Skeletal muscle tissue (tissue), 4 donors: ENCODE measurements around the gene CLTCL1. TPM values are rescaled to one million over a fixed set of nuclear protein-coding genes. Genes with fewer than 3 reads are reported as not detected.
"Not testable (repeated sequence)": the region's sequence is repeated elsewhere in the genome, so short reads cannot be mapped to it uniquely, and the experiment has no call there.

Experiments used
- H3K27ac ChIP-seq: one replicate; pipeline ENCODE4 v1.7.0; 2013; ENCODE audit warnings: mild to moderate bottlenecking, low read depth, low read length, inconsistent platforms
- H3K27me3 ChIP-seq, 3 donors: one replicate each; pipeline ENCODE4 v1.7.0; 2013; ENCODE audit warnings: low read length in 3 of 3; ENCODE audit not compliant: control insufficient read depth in 3 of 3, insufficient read depth in 3 of 3
- H3K36me3 ChIP-seq, 3 donors: one replicate each; pipeline ENCODE4 v1.7.0; 2013; ENCODE audit warnings: low read length in 3 of 3; ENCODE audit not compliant: control insufficient read depth in 3 of 3, insufficient read depth in 3 of 3
- H3K4me1 ChIP-seq, 3 donors: one replicate each; pipeline ENCODE4 v1.7.0; 2013; ENCODE audit warnings: low read length in 3 of 3, mild to moderate bottlenecking in 3 of 3; ENCODE audit not compliant: control insufficient read depth in 3 of 3, insufficient read depth in 3 of 3
- H3K4me3 ChIP-seq, 3 donors: one replicate each; pipeline ENCODE4 v1.7.0; 2013; ENCODE audit warnings: low read length in 3 of 3
- H3K9ac ChIP-seq, 3 donors: one replicate each; pipeline ENCODE4 v1.7.0; 2013; ENCODE audit warnings: low read length in 3 of 3, mild to moderate bottlenecking in 3 of 3, moderate library complexity in 2 of 3, low read depth in 1 of 3
- H3K9me3 ChIP-seq, 3 donors: one replicate each; pipeline ENCODE4 v1.7.0; 2013; ENCODE audit warnings: low read length in 3 of 3; ENCODE audit not compliant: control insufficient read depth in 3 of 3
- total RNA-seq: library from RNA; depleted of rRNA; stranded (reverse); fragments of >200 nt; gene quantifications from one replicate; pipeline ENCODE4 v1.2.3, GENCODE V29; 2014
- donor health status: Osteomylitis.

CLTCL1 gene
- total RNA-seq, result 33.4 TPM

- Histone ChIP-seq H3K9me3 (no peaks in the 10 kb centered on the region), H3K27me3 (no peaks in the 10 kb centered on the region), H3K36me3 (peaks cover 4% of the 10 kb centered on the region in 3 donors), H3K4me3 (peak within 1 kb of the TSS; percentile 89 to 99 (median 96)), H3K27ac (peak within 1 kb of the TSS; percentile 97), H3K4me1 (peaks cover 41 to 56% (median 46%) of the 10 kb centered on the region in 3 donors), H3K9ac (peak within 1 kb of the TSS; percentile 94 to 97 (median 97))
Observed at GRCh38 chr22:19291580-19292457, at the start of gene CLTCL1. TSS of gene CLTCL1 (minus strand) at chr22:19291719. CDS start at chr22:19291641, 78 bp downstream.

DNA sequence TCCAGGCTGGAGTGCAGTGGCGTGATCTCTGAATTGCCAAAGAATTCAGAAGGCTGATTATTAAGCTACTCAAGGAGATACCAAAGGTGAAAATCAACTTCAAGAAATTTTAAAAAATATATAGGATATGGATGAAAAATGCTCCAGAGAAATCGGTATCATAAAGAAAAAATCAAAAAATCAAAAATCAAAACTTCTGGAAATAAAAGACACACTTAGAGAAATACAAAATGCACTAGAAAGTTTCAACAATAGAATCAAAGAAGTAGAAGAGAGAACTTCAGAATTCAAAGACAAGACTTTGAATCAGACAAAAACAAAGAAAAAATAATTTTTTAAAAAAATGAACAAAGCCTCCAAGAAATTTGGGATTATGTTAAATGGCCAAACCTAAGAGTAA lies 45.6 kb upstream of the CLTCL1 start:
- H3K27me3 ChIP-seq, result no peaks in the 10 kb centered on the region
- H3K9ac ChIP-seq, result no peak overlapping the region
- no peak overlapping the region for H3K4me3 ChIP-seq
- H3K36me3 ChIP-seq, result peaks cover 10 to 33% (median 19%) of the 10 kb centered on the region in 3 donors
- peaks cover 0 to 11% (median 3%) of the 10 kb centered on the region in 3 donors for H3K9me3 ChIP-seq
- no peaks in the 10 kb centered on the region for H3K4me1 ChIP-seq
- H3K27ac ChIP-seq, result no peak overlapping the region

DNA sequence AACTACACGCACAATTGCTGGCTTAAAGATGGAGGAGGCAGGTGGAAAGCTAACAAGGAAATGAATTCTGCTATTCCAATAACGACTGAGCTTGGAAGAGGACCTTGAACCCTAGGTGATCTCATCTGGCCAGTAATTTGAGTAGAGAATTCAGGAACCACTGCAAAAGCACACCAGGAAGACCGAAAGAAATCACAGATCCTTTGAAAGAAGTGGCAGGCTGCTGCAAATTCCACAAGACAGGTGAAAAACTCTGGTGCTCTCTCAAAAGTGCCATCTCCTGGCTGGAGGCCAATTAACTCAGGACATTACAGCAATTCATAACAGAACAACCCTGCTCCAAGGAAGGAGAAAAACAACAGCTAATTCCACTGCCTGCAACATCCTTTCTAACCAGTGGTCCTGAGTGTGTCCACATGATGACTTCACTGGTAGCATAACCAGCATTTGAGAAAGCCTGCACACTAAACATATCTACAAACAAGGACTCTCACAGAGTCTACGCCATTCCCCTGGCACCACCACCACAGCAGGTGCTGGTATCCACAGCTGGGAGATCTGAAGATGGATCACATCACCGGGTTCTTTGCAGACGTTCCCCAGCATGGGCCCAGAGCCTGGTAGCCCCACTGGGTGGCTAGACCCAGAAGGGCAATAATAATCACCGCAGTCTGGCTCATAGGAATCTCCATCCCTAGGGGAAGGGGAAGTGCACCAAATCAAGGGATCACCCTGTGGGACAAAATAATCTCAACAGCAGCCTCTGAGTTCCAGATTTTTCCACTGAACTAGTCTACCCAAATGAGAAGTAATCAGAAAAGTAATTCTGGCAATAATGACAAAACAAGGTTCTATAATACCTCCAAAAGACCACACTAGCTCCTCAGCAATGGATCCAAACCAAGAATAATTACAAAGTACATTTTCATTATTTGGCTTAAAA lies 44.9 kb upstream of the CLTCL1 start:
- H3K4me3 ChIP-seq, result no peak overlapping the region
- H3K36me3 ChIP-seq, result peaks cover 16 to 39% (median 26%) of the 10 kb centered on the region in 3 donors
- H3K27me3 ChIP-seq, result no peaks in the 10 kb centered on the region
- H3K9me3 ChIP-seq, result peaks cover 0 to 11% (median 3%) of the 10 kb centered on the region in 3 donors
- H3K27ac ChIP-seq, result no peak overlapping the region
- no peak overlapping the region for H3K9ac ChIP-seq
- H3K4me1 ChIP-seq, result peaks cover 0 to 3% (median 0%) of the 10 kb centered on the region in 3 donors

DNA sequence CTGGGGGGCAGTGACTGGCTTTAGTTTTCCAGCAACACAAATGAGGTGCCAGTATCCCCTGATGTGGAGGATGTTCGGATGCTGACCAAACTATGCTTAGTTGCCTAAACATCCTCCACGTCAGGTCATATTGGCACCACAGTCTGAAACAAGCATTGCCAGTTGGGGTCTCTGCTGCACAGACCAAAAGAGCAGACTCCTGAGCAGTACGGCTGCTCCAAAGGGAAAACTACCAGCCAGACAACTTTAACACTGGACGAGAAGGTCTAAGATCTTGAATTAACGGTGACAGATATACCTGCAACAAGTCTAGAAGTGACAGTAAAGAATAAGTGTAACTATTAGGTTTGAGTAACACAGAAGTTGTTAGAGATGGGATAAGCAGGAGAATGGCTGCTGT lies 40.5 kb upstream of the CLTCL1 start:
- H3K9me3 ChIP-seq, result peaks cover 0 to 8% (median 3%) of the 10 kb centered on the region in 3 donors
- no peak overlapping the region for H3K9ac ChIP-seq
- H3K4me1 ChIP-seq, result peaks cover 9 to 14% (median 9%) of the 10 kb centered on the region in 3 donors
- H3K36me3 ChIP-seq, result peaks cover 28 to 43% (median 40%) of the 10 kb centered on the region in 3 donors
- no peak overlapping the region for H3K4me3 ChIP-seq
- no peaks in the 10 kb centered on the region for H3K27me3 ChIP-seq
- no peak overlapping the region for H3K27ac ChIP-seq

GRCh38 chr22:19331474-19331873 lies 40.0 kb upstream of the CLTCL1 start:
- Histone ChIP-seq H3K27ac (no peak overlapping the region), H3K9ac (no peak overlapping the region), H3K27me3 (no peaks in the 10 kb centered on the region), H3K4me3 (no peak overlapping the region), H3K36me3 (peaks cover 27 to 40% (median 36%) of the 10 kb centered on the region in 3 donors), H3K9me3 (peaks cover 0 to 4% (median 3%) of the 10 kb centered on the region in 3 donors), H3K4me1 (peaks cover 9 to 14% (median 9%) of the 10 kb centered on the region in 3 donors)

DNA sequence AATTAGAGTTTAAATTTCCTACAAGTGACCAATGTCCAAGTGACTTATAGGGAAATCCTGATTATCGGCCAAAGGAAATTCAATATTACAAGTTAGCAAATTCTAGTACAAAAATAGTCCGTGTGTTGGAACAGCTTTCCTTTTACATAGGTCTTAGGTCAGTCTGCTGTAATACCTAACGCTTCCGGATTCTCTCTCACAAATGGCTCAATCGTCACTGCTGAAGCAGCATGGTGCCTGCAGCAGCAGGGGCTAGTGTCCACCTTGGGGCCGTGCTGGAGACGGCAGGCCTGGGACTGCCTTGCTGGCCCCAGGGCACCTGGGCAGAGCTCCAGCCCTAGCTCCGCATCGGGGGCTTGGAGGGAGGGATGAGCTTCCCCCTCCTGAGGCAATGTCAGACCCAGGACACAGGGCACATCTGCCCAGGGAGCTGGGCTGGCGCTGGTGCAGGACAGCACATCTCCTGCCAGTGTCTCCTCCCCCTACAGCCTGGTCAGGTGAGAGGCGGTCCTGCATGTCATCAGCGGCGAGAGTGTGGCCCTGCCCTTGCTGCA lies 39.4 kb upstream of the CLTCL1 start:
- H3K27me3 ChIP-seq, result no peaks in the 10 kb centered on the region
- H3K9me3 ChIP-seq, result peaks cover 0 to 4% (median 3%) of the 10 kb centered on the region in 3 donors
- H3K4me1 ChIP-seq, result peaks cover 9 to 14% (median 9%) of the 10 kb centered on the region in 3 donors
- peaks cover 22 to 35% (median 32%) of the 10 kb centered on the region in 3 donors for H3K36me3 ChIP-seq
- no peak overlapping the region for H3K9ac ChIP-seq
- no peak overlapping the region for H3K4me3 ChIP-seq
- no peak overlapping the region for H3K27ac ChIP-seq

DNA sequence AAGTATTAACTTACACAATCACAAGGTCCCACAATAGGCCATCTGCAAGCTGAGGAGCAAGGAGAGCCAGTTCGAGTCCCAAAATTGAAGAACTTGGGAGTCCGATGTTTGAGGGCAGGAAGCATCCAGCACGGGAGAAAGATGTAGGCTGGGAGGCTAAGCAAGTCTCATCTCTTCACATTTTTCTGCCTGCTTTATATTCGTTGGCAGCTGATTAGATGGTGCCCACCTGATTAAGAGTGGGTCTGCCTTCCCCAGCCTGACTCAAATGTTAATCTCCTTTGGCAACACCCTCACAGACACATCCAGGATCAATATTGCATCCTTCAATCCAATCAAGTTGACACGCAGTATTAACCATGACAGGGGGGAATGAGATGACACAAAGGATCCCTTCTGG lies 38.7 kb upstream of the CLTCL1 start:
- not testable (repeated sequence) for H3K27ac ChIP-seq, H3K9ac ChIP-seq, H3K4me3 ChIP-seq, H3K27me3 ChIP-seq, H3K9me3 ChIP-seq
- peaks cover 22 to 35% (median 28%) of the 10 kb centered on the region in 3 donors for H3K36me3 ChIP-seq
- H3K4me1 ChIP-seq, result peaks cover 9 to 14% (median 9%) of the 10 kb centered on the region in 3 donors

- H3K4me3 ChIP-seq, result no peak overlapping the region
- no peak overlapping the region for H3K9ac ChIP-seq
- H3K36me3 ChIP-seq, result peaks cover 20 to 35% (median 25%) of the 10 kb centered on the region in 3 donors
- no peak overlapping the region for H3K27ac ChIP-seq
- H3K9me3 ChIP-seq, result peaks cover 0 to 4% (median 3%) of the 10 kb centered on the region in 3 donors
- peaks cover 9 to 14% (median 9%) of the 10 kb centered on the region in 3 donors for H3K4me1 ChIP-seq
- no peaks in the 10 kb centered on the region for H3K27me3 ChIP-seq
Observed at GRCh38 chr22:19329454-19329853, 37.9 kb upstream of the CLTCL1 start.

DNA sequence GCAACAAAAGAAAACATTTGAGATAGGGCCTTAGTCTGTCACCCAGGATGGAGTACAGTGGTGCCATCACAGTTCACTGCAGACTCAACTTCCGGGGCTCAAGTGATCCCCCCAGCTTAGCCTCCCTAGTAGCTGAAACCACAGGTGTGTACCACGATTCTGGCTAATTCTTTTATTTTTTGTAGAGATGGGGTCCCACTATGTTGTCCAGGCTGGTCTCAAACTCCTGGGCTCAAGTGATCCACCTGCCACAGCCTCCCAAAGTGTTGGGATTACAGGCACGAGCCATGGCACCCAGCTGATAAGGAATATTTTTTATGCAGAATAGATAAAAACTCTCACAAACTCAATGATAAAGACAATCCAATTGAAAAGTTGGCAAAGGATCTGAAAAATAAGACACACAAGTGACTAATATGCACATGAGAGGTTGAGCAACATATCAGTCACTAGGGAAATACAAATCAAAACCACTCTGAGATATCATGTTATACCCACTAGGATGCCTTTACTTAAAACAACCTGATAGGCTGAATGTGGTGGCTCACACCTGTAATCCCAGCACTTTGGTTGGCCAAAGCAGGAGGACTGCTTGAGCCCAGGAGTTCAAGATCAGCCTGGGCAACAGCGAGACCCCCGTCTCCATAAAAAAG lies 33.9 kb upstream of the CLTCL1 start:
- peaks cover 7 to 12% (median 7%) of the 10 kb centered on the region in 3 donors for H3K36me3 ChIP-seq

More for the DNA sequence above, 33.9 kb upstream of the CLTCL1 start:
- H3K9ac ChIP-seq, result no peak overlapping the region
- peaks cover 0 to 1% (median 0%) of the 10 kb centered on the region in 3 donors for H3K9me3 ChIP-seq
- H3K4me1 ChIP-seq, result peaks cover 5 to 6% (median 5%) of the 10 kb centered on the region in 3 donors
- H3K4me3 ChIP-seq, result no peak overlapping the region
- H3K27ac ChIP-seq, result no peak overlapping the region
- H3K27me3 ChIP-seq, result no peaks in the 10 kb centered on the region
